HG03097 (cell line): ENCODE results near the gene AQP6.

Source experiments
- ATAC-seq: cut with Tn5 transposase; IDR thresholded peaks from one replicate; pipeline ENCODE4 v1.9.1; 2021; ENCODE audit not compliant: unreplicated experiment, low FRiP score

AQP6 gene

DNA sequence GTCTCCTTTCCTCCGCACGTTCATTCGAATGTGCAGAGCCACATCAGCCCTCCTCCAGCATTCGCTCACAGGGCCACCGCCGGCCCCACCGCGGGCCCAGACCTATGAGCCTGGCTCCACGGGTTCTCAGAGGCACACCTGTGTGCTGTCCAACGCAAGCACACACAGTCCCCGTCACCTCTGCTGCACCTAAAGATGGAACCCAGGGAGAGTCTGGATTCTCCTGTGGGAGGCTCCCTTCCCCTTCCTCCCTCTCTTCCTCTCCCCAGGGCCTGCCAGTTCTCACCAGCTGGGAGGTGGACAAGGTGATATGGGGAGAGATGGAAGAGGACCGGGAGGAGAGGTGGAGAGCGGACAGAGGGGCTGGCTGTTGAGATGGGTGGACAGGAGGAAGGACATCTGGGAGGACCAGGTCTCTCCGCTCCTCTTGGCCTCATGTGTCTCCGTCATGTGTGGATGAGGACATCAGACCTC, 4.9 kb upstream of the AQP6 start:
- ATAC-seq: no peak

DNA sequence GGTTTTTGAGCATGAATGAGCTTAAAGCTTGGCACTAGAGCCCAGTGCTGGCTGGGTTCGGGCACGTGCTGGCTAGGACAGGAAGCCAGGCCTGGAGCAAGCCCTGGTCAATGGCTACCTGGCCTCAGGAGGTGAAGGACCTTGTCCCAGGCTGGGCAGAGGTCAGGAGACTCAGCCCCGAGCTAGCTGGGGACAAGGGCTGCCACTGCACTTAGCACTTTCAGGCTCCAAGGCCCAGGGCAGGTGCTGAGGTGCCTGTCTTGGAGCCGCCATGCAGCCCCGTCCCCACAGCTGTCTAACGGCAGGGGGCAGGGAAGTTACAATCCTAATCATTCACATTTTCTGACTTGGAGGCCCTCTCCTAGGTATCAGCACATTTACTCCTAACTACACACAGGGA, 4.3 kb upstream of the AQP6 start:
- no peak for ATAC-seq

DNA sequence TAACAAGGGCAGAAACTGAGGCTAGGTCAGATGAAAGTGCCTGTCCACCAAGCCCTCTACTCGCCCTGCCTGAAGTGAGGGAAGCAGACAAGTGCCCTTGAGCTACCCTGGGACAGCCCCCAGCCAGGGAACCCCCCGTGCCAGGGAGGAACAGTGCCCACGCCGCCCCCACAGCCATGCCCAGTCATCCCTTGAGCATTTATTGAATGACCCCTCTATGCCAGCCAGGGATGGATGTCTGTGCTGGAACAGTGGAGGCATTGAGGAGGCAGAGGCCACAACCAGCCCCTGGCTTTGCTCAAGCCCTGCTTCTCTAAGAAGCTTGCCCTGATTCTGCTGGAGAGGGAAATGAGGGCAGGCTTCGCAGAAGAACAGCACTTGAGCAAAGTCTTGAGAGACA, 3.7 kb upstream of the AQP6 start:
- no peak for ATAC-seq

DNA sequence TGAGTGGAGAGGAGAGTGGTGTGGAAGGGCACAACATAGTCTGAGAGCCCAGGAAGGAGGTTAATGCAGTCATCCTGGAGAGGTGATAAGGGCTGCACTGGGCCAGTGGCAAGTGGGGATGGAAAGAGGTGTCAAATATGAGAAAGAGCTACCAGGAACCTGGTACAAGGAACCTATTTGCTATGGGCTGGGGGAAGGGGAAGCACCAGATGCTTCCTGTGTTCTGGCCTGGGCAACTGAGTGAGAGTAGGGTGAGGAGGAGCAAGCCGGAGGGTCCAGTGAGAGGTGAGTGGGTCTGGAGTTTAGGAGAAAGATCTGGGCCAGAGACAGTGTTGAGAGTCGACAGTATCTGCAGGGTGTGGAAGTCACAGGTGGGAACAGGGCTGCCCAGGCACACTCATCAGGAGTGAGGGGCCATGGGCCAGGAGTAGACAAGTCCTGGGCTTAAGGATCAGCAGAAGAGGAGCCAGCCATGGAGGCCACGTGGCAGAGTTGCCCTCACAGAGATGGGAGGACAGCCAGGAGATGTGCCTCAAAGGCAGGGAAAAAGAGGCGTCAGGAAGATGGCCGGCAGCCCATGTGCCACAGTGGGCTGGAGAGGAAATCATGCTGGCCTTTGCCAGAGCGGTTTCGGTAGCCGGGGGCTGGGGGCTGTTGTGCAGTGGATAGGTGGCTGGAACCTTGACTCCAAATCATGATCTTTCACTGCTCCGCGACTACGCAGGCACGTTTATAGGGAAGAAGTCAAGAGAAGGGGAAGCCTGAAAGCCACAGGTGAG, 2.9 kb upstream of the AQP6 start:
- no peak for ATAC-seq

DNA sequence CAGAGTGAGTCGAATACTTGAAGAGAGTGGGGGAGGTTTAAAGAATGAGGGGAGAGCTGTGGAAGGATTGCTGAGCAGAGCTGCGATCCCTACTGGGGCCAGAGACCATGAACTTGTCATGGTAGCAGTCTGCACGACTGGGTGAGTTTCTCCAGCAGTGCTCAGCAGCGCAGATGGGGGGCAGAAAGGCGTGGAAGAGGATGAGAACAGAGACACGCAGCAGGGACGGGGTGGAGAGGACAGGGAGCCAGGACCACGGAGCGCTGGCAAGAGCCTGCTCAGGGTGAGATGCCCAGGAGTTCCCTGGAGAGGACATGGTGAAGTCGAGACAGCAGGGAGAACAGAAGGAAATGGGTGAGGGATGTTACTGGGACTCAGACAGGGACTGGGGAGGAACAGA, 2.1 kb upstream of the AQP6 start:
- ATAC-seq: no peak

DNA sequence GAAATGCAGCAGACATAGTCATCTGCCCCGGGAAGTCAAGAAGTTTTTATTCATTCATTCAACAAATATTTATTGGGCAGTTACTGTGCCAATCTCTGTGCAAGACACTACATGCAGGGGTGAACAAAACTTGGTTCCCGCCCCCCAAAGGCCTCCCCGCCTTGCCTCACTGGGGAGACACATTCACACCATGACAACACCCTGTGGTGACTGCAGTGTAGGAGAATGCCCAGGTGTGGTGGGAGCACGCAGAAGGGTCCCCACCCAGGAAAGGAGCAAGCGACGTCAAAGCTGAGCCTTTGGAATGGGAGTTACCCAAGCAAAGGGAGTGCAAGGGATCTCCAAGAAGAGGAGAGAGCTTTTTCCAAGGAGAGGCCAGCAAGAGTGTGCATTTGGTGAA, 1.6 kb upstream of the AQP6 start:
- ATAC-seq: no peak

DNA sequence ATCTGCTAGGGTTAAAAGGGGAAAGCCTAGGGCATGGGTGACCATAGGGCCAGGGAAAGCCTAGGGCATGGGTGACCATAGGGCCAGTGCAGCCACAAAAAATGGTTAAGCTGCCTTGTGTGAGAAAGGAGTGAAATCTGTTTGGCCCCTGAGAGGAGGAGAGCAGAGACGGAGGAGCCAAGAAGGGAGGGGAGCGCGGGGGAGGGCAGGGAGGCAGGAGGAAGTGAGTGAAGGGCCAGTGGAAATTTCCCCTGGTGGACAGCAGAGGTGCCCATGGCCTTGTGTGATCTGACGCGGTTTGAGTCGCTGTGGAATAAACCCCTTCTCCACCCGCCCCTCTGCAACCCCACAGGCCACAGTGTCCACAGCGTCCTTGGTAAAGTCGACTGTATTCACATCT, 618 bp upstream of the AQP6 start:
- no peak for ATAC-seq

DNA sequence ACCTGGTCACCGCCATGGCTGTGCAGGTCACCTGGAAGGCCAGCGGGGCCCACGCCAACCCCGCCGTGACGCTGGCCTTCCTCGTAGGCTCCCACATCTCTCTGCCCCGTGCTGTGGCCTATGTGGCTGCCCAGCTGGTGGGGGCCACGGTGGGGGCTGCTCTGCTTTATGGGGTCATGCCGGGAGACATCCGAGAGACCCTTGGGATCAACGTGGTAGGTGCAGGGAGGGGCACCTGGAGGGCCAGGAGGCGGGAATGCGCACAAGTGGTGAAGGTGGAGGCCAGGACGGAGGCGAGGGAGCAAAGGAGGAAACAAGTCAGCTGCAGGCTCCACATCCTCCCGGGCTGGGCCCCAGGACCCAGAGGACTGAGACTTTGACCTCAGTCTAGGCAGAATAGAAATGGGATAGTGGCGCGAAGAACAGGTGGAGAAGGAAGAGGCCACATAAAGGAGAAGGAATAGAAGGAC, 649 bp downstream of the AQP6 start:
- ATAC-seq: no peak

DNA sequence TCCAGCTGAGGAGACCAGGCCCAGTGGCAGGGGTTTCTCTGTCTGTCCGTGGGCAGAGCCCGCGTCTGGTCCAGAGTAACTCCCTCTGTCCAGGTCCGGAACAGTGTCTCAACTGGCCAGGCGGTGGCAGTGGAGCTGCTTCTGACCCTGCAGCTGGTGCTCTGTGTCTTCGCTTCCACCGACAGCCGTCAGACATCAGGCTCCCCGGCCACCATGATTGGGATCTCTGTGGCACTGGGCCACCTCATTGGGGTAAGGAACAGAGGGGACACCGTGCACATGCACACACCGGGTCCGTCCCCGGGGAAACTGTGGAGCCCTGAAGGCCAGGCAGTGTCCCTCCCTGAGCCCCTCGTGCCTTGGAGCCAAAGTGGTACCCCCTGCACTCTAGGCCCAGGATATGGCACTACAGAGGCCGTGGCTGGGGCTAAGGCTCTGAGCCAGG, 1.5 kb downstream of the AQP6 start:
- ATAC-seq: no peak

DNA sequence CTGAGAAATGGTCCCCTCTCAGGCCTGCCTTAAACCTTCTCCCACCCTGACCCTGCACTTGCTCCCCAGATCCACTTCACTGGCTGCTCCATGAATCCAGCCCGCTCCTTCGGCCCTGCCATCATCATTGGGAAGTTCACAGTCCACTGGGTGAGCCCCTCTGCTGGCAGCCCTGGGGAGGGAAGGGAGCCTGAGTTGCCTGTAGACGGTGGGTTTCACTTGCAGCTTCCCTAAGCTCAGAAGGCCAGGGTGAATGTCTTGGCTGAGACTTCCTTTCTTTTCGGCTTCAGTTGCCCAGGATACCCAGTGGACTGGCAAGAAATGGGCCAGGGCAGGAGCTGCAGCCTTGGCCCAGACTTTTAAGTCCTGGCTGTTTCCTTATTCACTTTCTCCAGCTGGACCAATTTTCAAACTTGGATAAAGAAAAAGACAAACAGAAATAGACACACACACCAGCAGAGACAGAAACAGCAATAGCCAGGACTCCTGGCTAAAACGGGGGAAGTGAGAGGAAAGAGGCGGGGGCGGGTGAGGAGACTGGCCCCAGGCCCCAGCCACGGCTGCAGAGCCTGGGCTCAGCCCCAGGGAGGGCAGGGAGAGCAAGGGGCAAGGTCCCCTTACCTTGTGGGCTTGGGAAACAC, 2.0 kb downstream of the AQP6 start:
- ATAC-seq: no peak

DNA sequence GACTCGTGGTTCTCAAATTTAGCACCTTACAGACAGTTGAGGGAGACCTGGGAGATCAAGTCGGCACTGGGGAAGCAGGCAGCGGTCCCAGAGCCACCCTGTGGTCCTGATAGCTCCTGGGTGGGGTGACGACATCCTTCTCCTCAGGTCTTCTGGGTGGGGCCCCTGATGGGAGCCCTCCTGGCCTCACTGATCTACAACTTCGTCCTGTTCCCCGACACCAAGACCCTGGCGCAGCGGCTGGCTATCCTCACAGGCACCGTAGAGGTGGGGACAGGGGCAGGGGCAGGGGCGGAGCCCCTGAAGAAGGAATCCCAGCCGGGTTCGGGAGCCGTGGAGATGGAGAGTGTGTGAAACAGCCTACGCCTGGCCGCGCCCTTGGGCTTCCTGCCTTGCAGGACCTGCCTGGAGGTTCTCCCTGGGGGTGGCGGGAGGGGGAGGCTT, 2.6 kb downstream of the AQP6 start:
- ATAC-seq: no peak

DNA sequence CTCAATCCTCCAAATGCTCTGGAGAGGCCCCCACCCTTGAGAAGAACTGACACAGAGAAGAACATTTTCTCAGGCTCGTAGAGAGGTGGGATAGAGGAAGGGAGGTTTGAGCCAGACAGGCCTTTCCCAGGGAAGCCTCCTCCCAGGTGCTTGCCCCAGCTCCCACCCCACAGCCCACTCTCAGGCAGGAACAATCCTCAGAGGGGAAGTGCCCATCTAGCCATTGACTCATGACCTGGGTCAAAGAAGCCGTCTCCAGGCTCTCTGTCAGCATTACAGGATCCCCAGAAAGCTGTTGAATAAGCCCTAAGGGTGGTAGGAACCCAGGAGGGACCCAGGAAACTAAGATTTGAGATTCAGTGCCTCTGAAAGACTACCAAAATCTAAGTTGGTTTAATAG, 3.8 kb downstream of the AQP6 start:
- no peak for ATAC-seq

DNA sequence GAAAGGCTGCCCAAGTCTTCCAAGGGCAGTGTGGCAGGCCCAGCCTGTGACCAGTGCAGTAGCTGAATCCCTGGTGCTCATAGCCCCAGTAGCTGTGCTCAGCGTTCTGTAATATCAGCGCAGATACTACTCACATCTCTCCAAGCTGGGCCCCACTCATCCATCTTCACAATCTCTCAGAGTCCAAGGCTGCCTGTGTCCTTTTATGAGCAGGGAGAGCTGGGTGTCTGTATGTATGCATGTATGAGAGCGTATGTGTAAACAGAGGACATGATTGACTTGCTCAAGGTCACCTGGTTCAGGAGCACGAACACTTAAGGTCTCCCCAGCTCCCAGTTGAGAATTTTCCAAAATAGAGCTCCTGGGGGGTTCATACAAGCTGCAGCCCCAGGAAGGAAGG, 5.4 kb downstream of the AQP6 start:
- ATAC-seq: no peak

DNA sequence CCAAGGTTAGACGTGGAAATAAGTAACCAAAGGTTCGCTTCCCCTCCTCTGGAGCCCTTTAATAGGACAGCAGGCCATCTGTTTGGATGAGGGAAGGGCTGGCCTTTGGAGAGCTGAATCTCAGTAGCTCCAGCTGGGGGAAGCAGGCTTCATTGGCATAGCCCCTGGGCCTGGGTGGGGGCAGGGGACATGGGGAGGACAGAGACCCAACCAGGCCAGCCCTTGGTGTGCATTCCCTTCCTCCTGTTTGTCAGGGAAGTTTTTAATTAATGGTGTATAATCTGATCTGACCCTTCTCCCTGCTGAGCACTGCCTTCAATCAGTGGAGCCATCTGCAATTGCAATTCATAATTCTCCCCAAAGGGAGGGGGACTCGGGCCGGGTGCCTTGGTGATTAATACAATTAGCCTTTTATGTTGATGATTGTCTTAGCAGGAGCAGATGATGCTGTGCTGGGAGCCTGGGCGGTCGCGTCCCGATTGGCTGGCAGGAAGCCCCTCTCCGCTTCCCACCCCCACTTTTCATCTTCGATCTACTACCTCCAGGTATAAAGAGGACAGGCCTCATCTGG, 6.4 kb downstream of the AQP6 start:
- no peak for ATAC-seq

DNA sequence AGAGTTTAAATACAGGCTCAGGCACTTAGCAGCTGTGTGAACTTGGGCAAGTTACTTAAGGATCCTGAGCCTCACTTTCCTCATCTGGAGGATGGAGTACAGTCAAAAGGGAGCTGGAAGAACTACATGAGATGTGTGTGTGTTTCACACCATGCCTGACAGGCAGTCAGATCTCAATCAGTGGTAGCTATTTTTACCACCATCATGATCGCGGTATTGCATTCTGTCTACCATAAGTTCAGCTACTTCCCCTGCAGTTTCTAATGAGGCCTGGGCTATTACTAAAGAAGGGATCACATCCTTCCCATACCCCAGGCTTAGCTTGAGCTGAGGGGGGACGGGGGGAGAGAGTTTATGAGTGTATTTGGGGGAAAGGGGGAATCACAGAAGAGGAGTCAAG, 7.0 kb downstream of the AQP6 start:
- ATAC-seq: no peak

DNA sequence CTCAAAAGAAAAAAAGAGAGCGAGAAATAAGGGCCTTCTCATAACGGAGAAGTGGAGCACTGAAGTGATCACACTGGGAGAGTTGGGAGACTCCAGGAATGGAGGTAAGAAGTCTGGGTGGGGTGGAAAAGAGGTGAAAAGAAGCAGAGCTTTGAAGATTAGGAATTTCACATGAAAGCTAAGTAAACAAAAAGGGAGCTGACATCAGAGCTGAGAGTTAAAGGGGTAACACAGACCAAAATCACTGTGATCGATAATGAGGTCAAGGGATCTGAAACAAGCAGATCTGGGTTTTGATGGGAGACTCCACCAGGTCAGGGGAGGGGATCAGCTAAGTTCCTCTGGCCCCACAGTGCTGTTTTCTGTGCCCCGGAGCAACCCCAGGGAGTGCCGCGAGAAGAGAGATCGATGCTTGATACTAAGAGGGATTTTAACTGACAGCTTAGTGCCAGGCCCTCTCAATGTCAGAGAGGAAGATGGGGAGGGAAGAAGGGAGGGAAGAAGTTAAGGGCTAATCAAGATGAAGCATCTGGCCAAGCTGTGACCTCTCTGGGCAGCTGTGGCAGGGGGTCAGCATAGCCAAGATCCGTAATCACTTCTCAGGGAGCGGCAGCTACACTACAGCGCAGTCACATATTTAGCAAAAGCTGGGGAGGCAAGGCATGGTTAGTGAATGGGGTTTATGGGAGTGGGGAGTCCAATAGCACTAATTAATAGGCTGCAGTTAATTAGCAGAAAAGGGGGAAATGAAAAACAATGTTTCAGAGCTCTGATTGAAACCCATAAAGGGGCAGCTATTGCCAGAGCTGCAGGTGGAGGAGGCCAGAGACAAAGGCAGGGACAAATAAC, 8.0 kb downstream of the AQP6 start:
- ATAC-seq: no peak

DNA sequence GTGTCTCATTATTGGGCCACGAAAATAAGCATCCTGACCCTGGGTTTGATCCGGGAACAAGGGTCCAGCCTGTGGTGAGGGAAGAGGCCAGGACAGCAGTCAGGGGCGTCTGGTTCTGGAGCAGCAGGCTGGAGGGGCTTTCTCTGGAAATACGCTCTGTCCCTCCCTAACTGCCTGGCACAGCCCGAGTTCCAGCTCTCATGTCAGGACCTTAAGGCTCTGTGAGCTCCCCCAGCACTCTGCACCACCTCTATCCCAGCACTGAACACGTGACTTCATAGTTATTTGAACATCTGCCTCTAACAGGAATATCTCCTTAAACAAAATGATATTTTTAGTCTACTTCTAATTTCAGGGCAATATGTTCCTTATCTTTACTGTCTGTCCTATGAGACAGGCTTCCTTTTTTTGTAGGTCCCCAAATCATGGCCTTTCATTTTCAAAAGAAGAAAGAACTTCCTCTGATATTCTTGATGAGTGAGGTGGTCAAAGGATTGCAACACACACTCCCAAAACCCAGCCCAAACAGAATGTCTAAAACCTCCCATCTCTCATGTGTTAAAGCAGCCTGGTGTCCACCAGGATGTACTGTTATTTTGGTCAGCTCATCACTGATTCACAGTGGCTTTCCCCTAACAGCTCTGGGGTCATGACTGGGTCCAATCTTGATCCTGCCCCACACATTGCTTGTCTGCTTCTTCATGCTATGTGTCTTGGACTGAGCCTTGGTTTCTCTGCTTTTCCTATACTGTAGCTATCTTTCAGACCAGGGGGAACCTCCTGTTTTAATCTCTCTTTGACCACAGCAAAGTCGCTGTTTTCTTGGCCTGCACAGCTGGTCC, 9.7 kb downstream of the AQP6 start:
- ATAC-seq: no peak

DNA sequence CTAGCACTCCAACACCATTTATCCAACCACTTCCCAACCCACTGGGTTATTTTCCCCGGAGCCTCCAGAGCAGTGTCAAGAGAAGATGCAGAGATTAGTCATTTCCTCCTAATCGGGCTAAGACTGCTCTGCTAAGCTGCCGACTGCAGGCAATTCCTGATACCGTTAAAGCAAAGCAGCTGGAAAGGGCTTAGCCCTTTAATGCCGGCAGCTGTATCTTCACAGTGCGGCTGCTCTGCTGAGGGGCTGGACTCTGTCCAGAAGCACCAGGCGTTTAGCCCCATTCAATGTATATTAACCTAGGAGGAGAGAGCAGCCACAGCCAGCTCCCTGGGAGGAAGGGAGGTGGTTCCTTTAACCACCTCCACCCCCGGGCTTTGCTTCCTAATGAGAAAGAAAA, 11.1 kb downstream of the AQP6 start:
- no peak for ATAC-seq

DNA sequence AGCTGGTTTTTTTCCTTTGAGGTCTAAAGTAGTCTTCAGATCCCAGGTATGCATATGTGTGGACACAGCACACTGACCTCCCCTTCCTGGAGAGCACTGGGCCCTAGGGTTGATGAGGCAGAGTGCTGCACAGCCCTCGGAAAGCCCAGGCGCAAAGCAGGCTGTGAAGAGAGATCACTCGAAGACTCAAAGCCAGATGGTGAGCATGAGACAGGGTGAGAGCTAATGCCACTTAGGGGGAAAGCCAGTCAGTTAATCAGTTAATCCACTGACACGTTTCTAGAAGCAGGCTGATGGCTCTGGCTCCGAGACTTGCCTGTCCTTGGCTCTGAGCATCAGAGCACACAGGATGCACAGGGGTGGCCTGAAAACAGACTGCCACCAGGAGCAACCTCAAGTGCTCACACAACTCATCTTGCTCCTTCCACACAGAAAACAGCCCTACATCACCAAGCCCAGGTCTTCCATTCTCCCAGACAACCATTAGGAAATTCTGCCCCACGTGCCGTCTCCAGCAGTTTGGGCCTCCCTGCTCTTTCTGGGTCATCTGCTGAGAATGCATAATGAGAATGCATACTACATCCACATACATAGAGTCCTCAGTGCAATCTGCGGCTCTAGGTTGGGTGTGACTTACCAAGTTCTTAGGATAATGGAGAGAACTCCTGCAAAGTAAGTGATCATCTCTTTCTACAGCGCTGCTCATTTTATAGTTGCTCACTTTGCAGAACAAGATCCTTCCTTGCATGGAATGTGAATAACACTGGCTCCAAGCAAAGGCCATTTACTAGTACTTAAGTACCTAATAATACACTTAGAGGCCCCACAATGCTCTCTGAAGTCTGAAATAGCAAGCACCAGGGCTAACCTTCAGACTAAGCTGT, 12.0 kb downstream of the AQP6 start:
- ATAC-seq: no peak
